Astrocyte of the spinal cord (primary cell): ENCODE measurements around the gene PRLH.
"Not testable (repeated sequence)": the region's sequence is repeated elsewhere in the genome, so short reads cannot be mapped to it uniquely, and the experiment has no call there.

Experiments used
- DNase-seq: peaks from one replicate; pipeline ENCODE4 v3.0.0; 2011; ENCODE audit warnings: low read depth, low spot score
- H3K4me3 ChIP-seq: 2 replicates; pipeline ENCODE4 v1.5.1; 2011; ENCODE audit warnings: low read depth, mild to moderate bottlenecking, low read length, moderate library complexity
- in situ Hi-C: cut with HindIII; loops from 2 replicates; pipeline ENCODE4 v1.10.0; 2017; ENCODE audit warnings: low sequenced_read_pairs
- TF ChIP-seq, protein P1 (sequence below): IDR thresholded peaks from 2 replicates; pipeline ENCODE4 v1.5.1; 2012; ENCODE audit warnings: low read depth, mild to moderate bottlenecking, low read length, inconsistent platforms

The PRLH gene

DNA sequence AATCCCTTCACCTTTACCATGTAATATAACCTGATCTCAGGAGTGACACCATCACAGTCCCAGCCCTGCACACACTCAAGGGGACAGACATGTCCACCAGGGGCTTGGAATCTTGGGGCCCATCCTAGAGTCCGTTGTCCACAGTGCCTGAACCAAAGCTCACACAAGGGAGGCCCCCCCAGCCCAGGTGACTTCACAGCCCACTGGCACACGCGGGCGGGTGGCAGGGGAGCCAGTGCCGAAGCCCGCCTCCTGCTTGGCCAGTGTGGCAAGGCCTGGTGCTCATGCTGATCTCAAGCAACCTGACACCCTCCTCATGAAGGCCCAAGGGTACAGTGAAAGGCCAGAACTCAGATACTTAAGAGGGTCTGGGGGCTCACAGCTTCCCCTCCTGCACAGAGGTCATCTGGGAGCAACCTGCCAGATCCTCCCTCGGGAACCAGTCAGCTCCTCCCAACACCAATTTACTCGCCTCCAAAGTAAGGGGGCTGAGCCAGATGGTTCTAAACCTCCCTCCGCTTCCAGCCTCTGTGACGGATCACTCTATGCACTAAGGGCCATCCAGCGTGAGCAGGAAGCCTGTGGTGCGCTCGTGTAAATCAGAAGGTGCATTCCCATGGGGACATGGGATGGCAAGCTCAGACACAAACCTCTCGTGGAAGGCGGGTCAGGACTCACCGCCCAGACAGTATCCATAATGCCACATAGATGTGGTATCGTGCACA lies 27.4 kb downstream of the PRLH start:
- TF ChIP-seq, protein P1, sequence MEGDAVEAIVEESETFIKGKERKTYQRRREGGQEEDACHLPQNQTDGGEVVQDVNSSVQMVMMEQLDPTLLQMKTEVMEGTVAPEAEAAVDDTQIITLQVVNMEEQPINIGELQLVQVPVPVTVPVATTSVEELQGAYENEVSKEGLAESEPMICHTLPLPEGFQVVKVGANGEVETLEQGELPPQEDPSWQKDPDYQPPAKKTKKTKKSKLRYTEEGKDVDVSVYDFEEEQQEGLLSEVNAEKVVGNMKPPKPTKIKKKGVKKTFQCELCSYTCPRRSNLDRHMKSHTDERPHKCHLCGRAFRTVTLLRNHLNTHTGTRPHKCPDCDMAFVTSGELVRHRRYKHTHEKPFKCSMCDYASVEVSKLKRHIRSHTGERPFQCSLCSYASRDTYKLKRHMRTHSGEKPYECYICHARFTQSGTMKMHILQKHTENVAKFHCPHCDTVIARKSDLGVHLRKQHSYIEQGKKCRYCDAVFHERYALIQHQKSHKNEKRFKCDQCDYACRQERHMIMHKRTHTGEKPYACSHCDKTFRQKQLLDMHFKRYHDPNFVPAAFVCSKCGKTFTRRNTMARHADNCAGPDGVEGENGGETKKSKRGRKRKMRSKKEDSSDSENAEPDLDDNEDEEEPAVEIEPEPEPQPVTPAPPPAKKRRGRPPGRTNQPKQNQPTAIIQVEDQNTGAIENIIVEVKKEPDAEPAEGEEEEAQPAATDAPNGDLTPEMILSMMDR, result no peak
- H3K4me3 ChIP-seq, result no peak overlapping the region
- no peak for DNase-seq
- in situ Hi-C loops, result no loop called here

DNA sequence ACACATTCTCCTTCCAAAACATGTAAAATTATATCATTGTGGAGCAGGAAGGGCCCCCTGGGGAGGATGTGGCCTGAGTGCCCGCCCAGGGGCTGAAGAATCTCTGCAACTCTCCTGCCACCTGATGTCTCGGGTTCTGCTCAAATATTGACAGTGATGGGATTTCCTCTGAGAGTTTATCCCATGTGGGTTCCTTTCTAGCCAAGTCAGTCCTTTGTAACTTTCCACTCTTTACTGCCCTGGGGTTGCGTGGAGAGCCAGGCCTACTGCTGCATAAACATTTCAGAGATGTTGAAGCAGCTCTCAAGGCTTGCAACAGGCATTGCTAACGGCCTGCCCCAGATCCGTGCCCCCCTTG lies 28.1 kb downstream of the PRLH start:
- no peak overlapping the region for H3K4me3 ChIP-seq
- in situ Hi-C loops, result no loop called here
- no peak for DNase-seq
- TF ChIP-seq, protein P1, result no peak

GRCh38 chr2:237595829-237596519 lies 29.6 kb downstream of the PRLH start:
- H3K4me3 ChIP-seq, in situ Hi-C loops, DNase-seq: not testable (repeated sequence)

DNA sequence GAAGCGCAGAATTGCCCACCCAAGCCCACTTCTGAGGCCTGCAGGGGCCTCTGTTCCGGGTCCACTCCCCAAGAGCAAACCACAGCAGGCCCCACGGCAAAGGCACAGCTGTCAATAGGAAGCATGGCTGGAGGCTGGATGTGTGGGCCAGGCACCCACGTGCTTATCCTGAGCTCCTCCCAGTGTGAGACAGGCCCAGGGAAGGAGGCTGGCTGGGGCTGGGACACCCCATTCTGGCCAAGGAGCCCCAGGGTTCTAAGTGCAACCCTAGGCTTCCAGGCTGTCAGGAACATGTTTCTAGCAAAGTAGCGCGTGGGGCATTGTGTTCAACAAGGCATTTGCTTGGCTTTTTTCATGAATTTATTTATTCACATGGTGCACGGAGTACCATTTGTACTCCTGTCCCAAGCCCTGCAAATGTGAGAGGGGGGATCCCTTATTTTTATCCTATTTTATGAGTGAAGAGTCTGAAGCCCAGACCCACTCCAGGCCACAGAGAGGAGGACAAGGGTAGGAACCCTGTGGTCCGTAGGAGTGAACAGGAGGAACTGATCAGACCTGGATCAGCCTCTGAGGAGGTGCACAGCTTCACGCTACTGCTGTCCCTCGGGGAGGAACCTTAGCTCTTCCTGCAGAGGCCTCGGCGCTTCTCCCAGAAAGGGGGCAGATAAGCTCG lies 30.3 kb downstream of the PRLH start:
- no peak overlapping the region for H3K4me3 ChIP-seq
- no peak for DNase-seq
- in situ Hi-C loops, result no loop called here
- TF ChIP-seq, protein P1, result no peak

- H3K4me3 ChIP-seq, result no peak overlapping the region
- DNase-seq, result no peak
- TF ChIP-seq, protein P1, result no peak
- in situ Hi-C loops, result no loop called here
These were observed 31.1 kb downstream of the PRLH start for GRCh38 chr2:237597196-237598145.

DNA sequence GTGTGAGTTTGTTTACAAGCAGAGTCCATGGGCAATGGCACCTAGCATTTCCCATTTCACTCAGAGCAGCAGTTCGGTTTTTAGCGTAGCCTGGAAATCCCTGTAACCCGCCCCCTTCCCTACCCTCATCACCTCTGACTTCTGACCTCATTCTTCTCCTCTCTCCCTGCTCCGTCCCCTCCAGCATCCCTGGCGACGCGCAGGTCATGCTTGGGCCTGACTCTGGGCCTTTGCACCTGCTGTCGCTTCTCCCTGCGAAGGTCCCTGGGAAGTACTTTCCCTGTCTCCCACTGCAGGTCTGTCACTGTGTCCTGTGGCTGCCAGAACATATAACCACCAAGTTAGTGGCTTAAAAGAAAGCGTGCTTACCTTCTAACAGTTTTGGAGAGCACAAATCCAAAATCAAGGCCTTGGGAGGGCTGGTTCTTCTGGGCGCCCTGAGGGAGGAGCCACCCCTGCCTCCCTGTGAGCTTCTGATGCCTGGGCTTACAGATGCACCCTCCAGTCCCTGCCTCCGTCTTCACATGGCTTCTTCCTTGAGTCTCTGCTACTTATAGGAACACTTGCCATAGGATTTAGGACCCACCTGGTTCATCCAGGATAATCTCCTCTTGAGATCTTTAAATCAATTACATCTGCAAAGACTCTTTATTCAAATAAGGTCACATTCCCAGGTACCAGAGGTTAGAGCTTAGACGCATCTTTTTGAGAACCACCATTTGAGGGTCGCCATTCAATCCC lies 32.3 kb downstream of the PRLH start:
- TF ChIP-seq, protein P1, result no peak
- no peak overlapping the region for H3K4me3 ChIP-seq
- no peak for DNase-seq
- in situ Hi-C loops, result no loop called here
